GM19324 (cell line): Measurements from ENCODE around the gene ITPR1.

ENCODE experiments used
- ATAC-seq: cut with Tn5 transposase; IDR thresholded peaks from one replicate; pipeline ENCODE4 v1.9.1; 2021; ENCODE audit warnings: mild to moderate bottlenecking, moderate library complexity; ENCODE audit not compliant: unreplicated experiment, low FRiP score

Gene ITPR1

GRCh38 chr3:4629095-4630007 is 136.2 kb downstream of the ITPR1 start:
- no peak for ATAC-seq

GRCh38 chr3:4633078-4634004 is 140.2 kb downstream of the ITPR1 start:
- no peak for ATAC-seq

GRCh38 chr3:4634894-4635293 is 141.7 kb downstream of the ITPR1 start:
- no peak for ATAC-seq

- ATAC-seq: no peak
These were observed 144.1 kb downstream of the ITPR1 start for GRCh38 chr3:4637265-4637664.

- ATAC-seq: no peak
These were observed 148.9 kb downstream of the ITPR1 start for GRCh38 chr3:4641863-4642563.

GRCh38 chr3:4642611-4643010 is 149.5 kb downstream of the ITPR1 start:
- no peak for ATAC-seq

GRCh38 chr3:4643904-4644547 is 150.9 kb downstream of the ITPR1 start:
- ATAC-seq: no peak

- ATAC-seq: no peak
These were observed 151.8 kb downstream of the ITPR1 start for GRCh38 chr3:4644951-4645350.

- no peak for ATAC-seq
These were observed 152.3 kb downstream of the ITPR1 start for GRCh38 chr3:4645468-4645867.

- no peak for ATAC-seq
These were observed 154.3 kb downstream of the ITPR1 start for GRCh38 chr3:4647411-4647810.

- ATAC-seq: no peak
These were observed 162.2 kb downstream of the ITPR1 start for GRCh38 chr3:4655145-4656045.

- ATAC-seq: no peak
These were observed 162.9 kb downstream of the ITPR1 start for GRCh38 chr3:4656059-4656458.

- no peak for ATAC-seq
These were observed 163.6 kb downstream of the ITPR1 start for GRCh38 chr3:4656626-4657328.

GRCh38 chr3:4660936-4661335 is 167.8 kb downstream of the ITPR1 start:
- no peak for ATAC-seq

GRCh38 chr3:4664412-4664811 is 171.3 kb downstream of the ITPR1 start:
- no peak for ATAC-seq

GRCh38 chr3:4665197-4665596 is 172.0 kb downstream of the ITPR1 start:
- no peak for ATAC-seq

GRCh38 chr3:4666071-4666470 is 172.9 kb downstream of the ITPR1 start:
- no peak for ATAC-seq

- ATAC-seq: no peak
These were observed 177.2 kb downstream of the ITPR1 start for GRCh38 chr3:4670352-4670751.
